Activated CD4-positive, alpha-beta T cell treated with anti-CD3 and anti-CD28 coated beads, Interleukin-2, Interleukin-4, amounts not matched to agents 100 ng/mL and 50 ng/mL, durations not matched to agents 16 hours and 8 hours (primary cell): ENCODE results near the gene CROCC.

Source experiments
- DNase-seq: peaks from one replicate; pipeline ENCODE4 v3.0.0-alpha.2; 2020; ENCODE audit warnings: low spot score

CROCC gene

GRCh38 chr1:16986113-16986512 is 64.4 kb downstream of the CROCC start:
- DNase-seq, result no peak

- no peak for DNase-seq
Measured at GRCh38 chr1:16986560-16986959, 64.8 kb downstream of the CROCC start.

GRCh38 chr1:16986962-16987361 is 65.2 kb downstream of the CROCC start:
- no peak for DNase-seq

GRCh38 chr1:16988210-16988609 is 66.5 kb downstream of the CROCC start:
- DNase-seq, result no peak

DNA sequence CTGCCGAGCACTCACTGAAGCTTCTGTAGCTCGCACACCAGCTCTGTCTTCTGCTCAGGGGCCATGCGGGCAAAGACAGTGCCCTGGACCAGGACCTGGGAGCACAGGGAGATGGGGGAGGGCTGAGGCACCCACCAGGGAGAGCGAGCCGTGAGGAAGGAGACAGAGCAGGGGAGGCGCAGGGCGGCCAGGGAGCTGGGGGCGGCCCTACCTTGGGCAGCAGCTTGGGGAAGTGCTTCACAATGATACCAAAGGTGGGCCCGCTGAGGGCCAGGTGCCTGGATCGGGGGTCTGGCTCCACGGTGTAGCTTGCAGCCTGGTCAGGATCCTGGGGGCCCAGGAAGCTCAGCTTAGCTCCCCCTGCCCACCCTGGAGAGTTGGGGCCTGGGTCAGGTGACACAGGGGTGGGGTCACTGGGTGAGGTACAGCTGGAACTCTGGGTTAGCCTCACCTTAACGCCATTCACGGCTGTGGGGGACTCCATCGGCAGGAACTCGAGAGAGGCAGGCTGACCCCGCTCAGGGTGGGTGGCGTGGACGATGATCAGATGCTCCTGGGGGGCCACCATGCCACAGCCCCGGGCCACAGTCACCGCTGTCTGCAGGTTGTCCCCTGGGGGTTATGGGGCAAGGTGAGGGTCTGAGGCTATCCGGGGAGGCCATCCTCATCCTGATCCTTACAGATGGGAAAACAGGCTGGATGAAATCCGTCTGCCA is 68.1 kb downstream of the CROCC start:
- DNase-seq, result no peak

DNA sequence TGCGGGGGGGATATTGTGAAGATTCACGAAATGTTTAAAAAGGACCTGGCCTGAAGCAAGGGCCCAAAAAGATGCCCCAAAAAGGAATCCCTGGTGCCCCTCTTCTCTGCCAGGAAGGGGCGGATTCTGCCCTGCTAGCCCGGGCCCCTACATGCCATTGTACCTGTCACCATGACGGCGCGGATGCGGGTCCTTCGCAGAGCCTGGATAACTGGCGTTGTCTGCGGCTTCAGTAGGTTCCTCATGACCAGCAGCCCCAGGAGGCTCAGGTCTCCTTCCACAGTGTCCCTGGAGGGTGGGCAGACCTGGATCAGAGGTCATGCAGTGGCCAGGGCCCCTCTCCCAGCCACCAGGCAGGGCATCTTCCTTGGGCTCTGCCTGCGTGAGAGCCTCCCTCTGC is 69.8 kb downstream of the CROCC start:
- no peak for DNase-seq

- DNase-seq, result no peak
Measured at GRCh38 chr1:16992102-16992501, 70.4 kb downstream of the CROCC start.

GRCh38 chr1:16992675-16993074 is 70.9 kb downstream of the CROCC start:
- no peak for DNase-seq

DNA sequence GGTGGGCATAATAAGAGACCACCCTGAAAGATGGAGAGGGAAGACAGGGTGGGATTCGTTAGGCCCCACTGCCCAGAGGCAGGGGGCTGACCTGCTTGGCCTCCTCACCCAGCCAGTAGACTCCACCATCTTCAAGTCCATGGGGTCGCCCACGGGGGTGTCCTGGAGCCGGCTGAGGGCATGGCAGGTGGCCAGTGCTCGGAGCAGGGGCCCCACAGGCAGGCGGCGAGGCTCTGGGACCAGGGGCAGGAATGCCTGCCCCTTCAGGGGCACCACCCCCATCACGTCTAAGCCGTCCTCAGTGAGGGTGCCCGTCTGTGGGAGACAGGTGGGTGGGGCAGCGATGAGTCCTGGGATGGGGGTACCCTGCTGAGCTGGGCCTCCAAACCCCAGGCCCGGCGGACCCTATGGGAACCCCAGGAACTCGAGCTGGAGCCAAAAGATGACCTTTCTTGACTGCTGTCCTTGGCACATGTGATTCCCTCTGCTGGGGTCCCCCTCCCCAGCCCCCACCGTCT is 71.8 kb downstream of the CROCC start:
- no peak for DNase-seq

GRCh38 chr1:16996845-16997244 is 75.1 kb downstream of the CROCC start:
- DNase-seq, result no peak

DNA sequence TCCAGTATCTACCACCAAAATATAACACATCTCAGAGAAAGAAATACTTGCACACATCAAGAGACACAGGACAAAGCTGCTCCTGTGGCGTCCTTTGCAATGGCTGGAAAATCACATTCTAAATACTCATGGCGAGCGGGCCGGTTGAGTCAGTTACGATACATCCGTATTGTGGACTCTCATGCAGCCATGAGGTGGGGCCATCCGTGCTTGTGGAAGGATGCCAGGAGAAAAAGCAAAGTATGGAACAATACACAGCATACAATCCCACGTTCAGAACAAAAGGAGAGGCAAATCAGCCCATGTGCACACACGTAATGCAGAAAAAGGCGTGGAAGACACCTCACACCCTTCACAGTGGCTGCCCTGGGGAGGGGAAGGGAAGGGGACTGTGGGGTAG is 76.9 kb downstream of the CROCC start:
- no peak for DNase-seq

- no peak for DNase-seq
Measured at GRCh38 chr1:16999863-17000262, 78.1 kb downstream of the CROCC start.

DNA sequence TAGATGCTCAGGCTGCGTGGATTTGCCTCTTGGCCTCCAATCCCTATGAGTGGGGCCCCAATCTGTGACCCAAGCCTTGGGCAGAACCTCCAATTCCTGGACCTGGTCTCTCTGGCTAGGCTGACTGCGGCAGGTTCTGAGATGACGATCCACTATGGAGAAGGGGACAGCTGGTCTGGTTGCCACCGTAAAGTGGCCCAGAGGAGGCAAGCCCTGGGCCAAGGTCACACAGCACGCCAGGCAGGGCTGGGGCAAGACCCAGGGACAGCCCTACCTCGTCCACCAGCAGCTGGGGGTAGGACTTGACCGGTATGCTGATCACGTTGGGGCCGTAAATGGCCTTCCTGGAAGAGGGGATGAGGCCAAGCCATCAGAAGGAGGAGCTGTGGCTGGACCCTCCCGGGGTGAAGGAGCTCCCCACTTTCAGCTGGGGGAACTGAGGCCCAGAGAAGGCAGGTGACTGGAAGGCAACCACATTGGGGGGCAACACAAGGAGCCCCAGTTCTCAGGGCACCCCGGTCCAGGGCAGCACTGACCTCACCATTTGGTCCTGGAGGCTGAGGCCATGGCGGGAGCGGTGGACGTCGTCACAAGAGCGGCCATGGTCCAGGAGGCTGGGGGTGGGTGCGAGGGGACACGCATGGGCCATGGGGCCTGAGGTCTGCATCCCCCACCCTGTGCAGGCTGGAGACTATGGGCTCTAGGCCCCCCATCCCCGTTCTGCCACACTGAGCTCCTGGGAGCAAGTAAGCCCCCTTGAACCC is 80.2 kb downstream of the CROCC start:
- DNase-seq, result no peak

DNA sequence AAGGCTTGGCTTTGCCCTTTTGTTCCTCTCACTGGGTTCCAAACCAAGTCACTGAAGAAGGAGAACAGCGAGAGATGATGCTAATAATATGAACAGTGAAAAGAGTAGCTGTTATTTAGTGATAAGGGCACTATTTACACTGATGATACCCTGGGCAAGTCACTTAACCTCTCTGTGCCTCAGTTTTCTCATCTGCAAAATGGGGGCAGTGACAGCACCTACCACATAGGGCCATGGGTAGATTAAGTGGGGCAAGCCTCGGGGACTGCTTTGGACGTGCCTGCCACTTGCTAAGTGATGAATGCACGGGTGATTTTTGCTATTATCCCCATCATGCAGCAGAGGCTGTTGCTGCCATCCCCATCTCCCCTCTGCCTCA is 80.8 kb downstream of the CROCC start:
- DNase-seq, result no peak

GRCh38 chr1:17004466-17005364 is 83.0 kb downstream of the CROCC start:
- no peak for DNase-seq

- no peak for DNase-seq
Measured at GRCh38 chr1:17005365-17005740, 83.6 kb downstream of the CROCC start.

- no peak for DNase-seq
Measured at GRCh38 chr1:17007121-17007520, 85.4 kb downstream of the CROCC start.

GRCh38 chr1:17008208-17008855 is 86.6 kb downstream of the CROCC start:
- DNase-seq, result no peak

DNA sequence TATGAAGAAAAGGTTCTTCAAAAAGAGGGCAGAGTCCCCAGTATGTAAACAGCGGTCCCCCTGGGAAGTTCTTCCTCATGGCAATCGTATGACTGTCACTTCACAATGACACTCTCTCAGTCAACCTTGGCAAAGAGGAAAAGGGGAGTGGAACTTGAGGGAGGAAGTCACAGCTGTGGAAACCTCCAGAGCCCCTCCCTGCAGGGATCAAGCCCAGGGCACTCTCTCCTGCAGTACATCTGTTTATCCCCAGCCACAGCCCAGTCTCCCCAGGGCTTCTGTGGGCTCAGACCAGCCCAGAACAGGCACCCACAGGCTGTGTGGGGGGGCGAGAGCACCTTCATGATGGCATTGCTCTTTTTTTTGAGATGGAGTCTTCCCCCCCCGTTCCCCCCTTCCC is 88.0 kb downstream of the CROCC start:
- no peak for DNase-seq

GRCh38 chr1:17011092-17011438 is 89.3 kb downstream of the CROCC start:
- no peak for DNase-seq

DNA sequence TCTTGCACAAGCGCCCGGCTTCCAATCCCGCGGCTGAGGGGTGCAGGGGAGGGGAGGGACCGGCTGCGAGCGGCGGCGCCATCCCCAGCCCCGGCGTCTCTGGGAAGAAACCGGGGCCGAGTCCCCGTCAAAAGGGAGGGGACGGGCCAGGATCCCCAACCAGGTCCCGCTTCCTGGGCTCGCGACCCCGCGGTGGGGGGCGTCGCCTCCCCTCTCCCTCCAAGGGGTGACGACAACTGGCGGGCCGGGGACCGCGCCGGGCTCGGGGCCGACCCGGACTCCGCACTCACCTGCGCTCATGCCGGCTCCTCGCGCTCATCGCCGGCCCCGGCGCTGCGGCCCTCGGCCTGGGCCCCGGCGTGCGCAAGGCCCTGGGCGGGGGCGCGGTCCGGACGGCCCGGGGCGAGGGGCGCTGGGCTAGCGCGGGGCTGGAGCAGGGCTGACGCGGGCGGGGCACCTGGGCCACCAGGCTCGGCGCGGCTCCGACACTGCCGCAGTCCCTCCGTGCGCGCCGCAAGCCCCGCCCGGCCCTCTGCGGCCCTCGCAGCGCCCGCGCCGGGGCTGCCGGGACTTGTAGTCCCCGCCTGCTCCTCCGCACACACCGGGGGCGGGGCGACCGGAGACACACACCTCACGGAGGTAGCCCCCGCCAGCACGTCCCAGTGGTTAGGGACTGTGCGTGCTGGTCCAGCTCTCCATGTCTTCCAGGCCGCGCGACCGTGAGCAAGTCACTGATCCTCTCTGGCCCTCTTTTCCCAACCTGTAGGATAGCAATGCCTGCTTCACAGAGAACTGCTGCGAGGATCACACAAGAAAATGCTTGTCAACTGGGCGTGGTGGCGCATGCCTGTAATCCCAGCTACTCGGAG is 89.9 kb downstream of the CROCC start, which contains the start of gene ATP13A2:
Gene ATP13A2, minus strand, starts transcription at position 490 of the 869 bp plus-strand sequence. Its CDS starts 190 bp downstream, at position 300.
- DNase-seq, result peak; percentile 81
